Fibroblast of skin of left biceps (primary cell): ENCODE data around the gene GSTM5.
"Not testable (repeated sequence)": the region's sequence is repeated elsewhere in the genome, so short reads cannot be mapped to it uniquely, and the experiment has no call there.

Experiments
- DNase-seq, 2 experiments: peaks; one replicate each; pipeline ENCODE4 v3.0.0-alpha.2; 2013; ENCODE audit warnings: low read depth in 2 of 2

GSTM5 gene

DNA sequence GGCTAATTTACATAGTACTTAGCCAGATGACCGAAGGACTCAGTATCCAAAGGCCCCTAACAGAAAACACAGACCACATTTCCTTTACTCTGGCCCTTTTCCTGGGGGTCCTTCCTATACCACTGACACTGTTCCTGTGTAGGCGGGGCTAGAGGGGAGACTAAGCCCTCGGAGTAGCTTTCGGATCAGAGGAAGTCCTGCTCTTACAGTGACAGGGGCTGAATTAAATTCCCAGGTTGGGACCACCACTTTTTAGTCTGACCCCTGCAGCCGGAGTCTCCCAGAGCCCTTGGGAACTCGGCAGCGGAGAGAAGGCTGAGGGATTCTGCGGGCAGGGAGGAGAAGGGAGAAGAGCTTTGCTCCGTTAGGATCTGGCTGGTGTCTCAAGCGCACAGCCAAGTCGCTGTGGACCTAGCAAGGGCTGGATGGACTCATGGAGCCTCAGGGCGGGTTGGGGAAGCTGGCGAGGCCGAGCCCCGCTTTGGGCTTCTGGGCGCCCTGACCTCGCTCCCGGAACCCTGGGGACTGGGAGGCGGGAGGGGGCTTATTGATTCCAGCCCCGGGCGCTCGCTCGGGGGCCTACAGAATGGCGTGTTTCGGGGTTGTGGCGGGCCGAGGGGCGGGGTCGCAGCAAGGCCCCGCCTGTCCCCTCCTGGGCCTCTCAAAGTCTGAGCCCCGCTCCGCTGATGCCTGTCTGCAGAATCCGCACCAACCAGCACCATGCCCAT lies at the start of gene GSTM5:
Gene GSTM5 (plus strand): TSS at position 659 of the 728 bp plus-strand sequence. CDS start 62 bp downstream, at position 721.
- not testable (repeated sequence) for DNase-seq

DNA sequence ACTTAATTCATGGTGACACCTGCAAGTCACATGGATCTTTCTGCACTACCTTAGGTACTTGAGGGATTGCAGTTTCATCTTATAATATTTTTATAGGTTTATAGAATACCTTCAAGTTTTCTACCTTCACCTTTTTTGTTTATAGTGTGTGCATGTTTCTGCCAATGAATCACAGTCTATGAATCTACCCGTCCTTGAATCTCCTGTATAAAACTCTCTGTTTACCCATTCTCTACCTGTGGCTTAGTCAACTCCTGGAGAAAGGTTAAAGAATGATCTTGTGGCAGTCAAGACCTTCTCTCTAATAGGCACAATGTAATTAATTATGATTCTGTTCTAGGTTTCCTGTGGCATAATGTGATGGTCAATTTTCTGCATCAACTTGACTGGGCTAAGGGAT lies 47.4 kb upstream of the GSTM5 start:
- DNase-seq, result no peak

DNA sequence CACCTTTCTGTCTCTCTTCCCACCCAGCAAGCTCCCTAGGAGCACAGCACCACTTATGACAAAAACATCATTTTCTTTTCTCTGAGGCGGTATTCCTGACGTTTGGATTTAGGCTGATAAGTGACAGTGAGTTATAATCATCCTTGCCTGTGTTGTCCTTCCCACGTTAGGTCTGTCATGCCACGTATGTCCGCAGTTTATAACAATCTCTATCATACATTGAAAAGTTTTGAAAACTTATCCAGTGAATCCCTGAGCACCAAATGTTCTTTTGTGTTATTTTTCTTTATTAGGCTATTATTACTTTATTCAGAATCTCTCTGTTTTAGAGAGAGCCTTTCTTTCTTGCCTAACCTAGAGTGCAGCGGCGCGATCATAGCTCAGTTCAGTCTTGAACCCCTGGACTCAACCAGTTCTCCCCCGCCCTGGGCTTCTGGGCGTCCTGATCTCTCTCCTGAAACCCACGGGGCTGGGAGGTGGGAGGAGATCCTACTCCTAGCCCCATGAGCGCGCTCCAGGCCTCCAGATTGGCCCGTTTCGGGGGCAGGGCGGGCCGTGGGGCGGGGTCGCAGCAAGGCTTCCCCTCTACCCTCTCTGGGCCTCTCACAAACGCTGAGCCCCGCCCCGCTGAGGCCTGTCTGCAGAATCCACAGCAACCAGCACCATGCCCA lies 44.5 kb upstream of the GSTM5 start, which contains the start of gene GSTM2:
Gene GSTM2 (plus strand): TSS at position 606 of the 671 bp plus-strand sequence. CDS start 59 bp downstream, at position 665.
- DNase-seq, result peak; percentile 59 to 62

DNA sequence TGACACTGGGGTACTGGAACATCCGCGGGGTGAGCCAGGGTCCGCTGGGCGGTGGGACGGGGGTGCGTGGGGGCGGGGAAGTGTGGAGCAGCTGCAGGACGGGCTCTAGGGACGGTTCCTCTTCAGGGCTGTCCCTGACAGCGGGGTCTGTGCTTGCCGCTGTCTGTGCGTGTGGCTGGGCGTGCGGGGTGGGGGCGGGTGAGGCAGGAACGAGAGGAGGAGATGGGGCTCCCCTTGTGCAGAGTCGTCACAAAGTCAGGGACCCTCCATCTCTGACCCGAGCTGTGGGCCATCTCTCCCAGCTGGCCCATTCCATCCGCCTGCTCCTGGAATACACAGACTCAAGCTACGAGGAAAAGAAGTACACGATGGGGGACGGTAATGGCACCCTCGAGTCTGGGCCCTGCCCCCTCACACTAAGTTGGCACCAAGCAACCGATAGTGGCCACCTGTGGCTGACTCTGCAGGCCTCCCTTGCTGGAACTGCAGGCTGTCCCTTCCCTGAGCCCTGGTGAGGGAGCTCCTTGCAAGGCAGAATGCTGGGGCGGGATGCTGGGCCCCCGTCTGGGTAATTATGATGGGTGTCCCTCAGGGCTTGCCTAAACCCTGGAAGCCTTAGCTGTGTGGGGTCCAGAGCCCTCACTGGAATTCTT lies 43.8 kb upstream of the GSTM5 start:
- DNase-seq, result no peak

DNA sequence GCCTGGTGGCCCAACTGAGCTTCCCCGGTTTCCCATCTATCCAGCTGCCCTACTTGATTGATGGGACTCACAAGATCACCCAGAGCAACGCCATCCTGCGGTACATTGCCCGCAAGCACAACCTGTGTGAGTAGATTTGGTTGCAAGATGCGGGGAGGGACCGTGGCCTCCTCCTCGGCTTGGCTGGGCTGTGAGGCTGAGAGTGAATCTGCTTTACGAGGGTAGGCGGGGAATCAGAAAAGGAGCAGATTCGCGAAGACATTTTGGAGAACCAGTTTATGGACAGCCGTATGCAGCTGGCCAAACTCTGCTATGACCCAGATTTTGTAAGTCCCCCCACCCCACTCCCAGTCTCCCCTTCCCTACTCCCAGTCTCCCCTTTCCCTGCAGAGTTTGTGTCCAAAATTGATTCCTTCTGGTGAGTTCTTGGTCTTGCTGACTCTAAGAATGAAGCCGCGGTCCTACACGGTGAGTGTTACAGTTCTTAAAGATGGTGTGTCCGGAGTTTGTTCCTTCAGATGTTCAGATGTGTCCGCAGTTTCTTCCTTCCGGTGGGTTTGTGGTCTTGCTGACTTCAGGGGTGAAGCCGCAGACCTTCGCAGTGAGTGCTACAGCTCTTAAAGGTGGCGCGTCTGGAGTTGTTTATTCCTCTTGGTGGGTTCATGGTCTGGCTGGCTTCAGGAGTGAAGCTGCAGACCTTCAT lies 42.7 kb upstream of the GSTM5 start:
- DNase-seq, result no peak

DNA sequence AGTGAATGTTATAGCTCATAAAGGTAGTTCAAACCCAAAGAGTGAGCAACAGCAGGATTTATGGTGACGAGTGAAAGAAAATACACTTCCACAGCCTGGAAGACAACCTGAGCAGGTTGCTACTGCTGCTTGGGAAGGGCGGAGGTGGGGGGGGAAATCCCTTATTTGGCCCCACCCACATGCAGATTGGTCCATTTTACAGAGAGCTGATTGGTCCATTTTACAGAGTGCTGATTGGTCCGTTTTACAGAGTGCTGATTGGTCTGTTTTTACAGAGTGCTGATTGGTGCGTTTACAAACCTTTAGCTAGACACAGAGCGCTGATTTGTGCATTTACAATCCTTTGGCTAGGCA lies 42.1 kb upstream of the GSTM5 start:
- not testable (repeated sequence) for DNase-seq

DNA sequence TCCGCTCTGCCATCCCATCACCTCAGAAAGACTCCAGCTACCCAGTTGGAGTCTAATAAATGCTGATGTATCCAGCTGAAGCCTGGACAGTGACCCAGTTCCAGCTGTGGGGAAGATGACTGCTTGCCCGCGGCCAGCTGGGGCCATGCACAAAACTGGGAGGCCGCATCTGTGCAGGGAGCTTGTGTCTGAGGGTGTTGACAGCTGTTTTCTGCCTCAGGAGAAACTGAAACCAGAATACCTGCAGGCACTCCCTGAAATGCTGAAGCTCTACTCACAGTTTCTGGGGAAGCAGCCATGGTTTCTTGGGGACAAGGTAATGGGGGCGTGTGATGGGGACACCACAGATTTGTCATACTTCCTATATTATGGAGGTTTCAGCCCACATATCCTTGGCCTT lies 41.0 kb upstream of the GSTM5 start:
- no peak for DNase-seq

DNA sequence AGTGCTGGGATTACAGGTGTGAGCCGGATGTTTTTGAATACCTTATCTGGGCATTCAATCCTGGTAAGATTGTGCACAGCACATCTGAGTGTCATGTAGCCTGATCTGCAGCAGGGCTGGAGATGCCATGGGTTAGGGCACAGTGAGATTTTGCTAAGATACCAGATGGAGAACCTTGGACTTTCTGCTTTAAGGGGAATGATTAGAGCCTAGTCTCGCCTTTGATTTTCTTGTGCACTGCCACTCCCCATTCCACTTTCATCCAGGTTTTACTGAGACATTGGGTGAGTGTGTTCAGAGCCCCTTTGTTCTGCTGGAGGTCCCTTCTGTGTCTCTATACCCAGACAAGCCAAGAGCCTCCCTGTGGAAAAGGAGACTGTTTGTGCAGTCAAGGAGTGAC lies 38.2 kb upstream of the GSTM5 start:
- DNase-seq, result not testable (repeated sequence)

DNA sequence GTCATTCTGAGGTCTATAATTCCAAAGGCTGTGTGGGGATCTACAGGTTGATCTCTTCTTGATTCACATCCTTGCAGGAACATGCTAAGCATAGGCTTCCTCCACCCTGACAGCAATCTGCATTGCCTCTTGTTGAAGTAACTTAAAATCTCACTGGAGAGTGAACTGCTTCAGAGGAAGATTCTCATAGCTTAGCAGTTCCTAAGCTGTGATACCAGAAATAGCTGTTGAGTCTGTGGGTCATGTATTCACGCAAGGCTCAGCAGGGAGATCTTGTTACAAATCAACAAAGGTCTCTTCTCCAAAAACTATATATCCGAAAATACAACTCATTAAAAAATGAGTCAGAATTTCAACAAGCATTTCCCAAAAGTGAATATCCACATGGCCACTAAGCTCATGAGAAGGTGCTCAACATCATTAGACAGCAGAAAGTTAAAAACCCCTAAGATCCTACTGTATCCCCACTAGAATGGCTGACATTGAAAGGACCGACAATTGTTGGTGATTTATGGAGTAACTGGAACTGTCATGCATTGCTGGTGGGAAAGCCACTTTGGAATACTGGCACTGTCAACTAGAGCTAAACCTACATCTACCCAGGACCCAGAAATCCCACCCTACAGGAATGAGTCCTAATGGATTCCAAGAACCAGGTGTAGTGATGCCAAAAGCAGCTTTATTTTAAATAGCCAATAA lies 35.2 kb upstream of the GSTM5 start:
- not testable (repeated sequence) for DNase-seq

DNA sequence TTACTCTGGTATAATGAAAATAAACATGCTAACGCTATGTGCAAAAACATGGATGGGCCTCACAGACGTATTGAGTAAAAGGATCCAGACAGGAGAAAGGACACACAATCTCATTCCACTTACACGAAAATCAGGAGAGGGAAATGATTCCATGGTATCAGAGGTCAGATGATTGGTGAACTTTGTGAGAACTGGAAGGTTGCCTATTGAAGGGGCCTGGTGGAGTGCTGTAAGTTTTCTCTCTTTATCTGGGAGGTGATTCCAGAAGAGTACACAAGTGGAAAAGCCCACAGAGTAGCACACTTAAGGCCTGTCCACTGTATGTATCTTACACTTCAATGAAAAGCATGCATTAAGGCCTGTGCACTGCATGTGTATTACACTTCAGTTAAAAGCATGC lies 34.6 kb upstream of the GSTM5 start:
- no peak for DNase-seq

DNA sequence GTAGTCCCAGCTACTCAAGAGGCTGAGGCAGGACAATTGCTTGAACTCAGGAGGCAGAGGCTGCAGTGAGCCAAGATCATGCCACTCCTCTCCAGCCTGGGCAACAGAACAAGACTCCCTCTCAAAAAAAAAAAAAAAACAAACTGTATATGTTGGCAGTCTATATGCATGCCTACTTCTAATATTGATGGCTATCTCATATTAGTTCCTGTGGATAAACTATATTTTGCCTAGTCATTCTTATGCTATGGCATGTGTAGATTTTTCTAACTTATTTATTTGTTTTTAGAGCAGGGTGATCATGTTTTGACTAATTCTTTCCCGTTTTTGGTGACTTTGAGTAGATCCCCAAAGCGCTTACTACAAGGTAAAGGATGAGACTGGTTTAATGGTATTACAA lies 33.4 kb upstream of the GSTM5 start:
- not testable (repeated sequence) for DNase-seq

DNA sequence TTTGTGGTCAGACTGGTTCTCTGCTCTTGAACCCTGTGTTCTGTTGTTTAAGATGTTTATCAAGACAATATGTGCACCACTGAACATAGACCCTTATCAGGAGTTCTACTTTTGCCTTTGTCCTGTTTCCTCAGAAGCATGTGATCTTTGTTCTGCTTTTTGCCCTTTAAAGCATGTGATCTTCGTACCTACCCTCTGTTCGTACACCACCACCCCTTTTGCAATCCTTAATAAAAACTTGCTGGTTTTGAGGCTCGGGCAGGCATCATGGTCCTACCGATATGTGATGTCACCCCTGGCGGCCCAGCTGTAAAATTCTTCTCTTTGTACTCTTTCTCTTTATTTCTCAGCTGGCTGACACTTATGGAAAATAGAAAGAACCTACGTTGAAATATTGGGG lies 27.3 kb upstream of the GSTM5 start:
- DNase-seq, result not testable (repeated sequence)

DNA sequence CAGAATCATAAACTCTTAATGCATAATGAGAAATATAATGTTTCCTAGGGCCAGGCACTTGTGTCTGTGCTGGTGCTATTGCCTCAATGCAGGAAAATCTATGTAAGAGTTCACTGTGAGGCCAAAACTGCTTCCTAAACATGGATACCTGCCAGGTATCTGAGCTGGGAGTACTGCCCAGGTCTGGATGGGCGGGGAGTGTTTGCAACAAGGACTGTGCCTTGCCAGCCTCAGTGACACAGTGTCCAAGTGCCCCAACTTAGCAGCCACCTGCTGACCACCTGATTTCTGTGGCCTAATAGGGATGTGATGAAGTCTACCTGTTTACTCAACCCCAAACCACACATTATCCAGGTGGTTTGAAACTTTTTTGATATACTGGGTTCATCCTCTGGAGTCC lies 26.7 kb upstream of the GSTM5 start:
- not testable (repeated sequence) for DNase-seq

DNA sequence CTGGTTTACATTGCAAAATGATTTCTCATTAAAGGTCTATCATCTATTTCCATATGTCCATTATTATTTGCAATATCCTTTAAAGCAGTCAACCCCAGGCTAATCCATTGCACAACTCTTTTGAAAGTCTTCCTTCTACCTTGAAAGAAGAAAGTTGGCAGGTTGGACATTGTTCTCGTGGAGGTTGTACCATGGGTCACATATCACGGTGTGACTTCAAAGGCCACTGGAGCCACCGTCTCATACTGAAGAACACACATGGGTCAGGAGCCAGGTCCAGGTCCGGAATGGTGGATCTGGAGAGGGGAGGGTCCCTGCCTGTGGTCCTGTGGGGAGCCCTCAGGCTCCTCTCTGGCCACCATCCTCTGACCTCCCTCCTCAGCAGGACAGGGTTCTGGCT lies 26.2 kb upstream of the GSTM5 start:
- DNase-seq, result not testable (repeated sequence)

DNA sequence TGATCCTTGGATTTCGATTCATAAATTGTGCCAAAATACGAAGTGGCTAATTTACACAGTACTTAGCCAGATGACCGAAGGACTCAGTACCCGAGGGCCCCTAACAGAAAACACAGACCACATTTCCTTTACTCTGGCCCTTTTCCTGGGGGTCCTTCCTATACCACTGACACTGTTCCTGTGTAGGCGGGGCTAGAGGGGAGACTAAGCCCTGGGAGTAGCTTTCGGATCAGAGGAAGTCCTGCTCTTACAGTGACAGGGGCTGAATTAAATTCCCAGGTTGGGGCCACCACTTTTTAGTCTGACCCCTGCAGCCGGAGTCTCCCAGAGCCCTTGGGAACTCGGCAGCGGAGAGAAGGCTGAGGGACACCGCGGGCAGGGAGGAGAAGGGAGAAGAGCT lies 24.9 kb upstream of the GSTM5 start:
- not testable (repeated sequence) for DNase-seq

DNA sequence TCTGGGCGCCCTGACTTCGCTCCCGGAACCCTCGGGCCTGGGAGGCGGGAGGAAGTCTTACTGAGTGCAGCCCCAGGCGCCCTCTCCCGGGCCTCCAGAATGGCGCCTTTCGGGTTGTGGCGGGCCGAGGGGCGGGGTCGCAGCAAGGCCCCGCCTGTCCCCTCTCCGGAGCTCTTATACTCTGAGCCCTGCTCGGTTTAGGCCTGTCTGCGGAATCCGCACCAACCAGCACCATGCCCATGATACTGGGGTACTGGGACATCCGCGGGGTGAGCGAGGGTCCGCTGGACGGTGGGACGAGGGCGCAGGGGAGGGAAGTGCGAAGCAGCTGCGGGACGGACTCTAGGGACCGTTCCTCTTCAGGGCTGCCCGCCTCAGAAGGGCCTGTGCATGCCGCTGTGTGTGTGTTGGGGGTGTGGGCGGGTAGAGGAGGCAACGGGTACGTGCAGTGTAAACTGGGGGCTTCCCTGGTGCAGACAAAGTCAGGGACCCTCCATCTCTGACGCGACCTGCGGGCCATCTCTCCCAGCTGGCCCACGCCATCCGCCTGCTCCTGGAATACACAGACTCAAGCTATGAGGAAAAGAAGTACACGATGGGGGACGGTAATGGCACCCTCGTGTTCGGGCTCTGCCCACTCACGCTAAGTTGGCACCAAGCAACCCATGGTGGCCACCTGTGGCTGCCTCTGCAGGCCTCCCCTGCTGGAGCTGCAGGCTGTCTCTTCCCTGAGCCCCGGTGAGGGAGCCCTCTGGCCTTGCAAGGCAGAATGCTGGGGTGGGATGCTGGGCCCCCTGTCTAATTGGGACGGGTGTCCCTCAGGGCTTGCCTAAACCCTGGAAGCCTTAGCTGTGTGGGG lies 24.2 kb upstream of the GSTM5 start, which contains the start of gene GSTM1:
Gene GSTM1 (plus strand): TSS at position 177 of the 859 bp plus-strand sequence. CDS start 57 bp downstream, at position 234.
- peak; percentile 31 to 32 for DNase-seq

DNA sequence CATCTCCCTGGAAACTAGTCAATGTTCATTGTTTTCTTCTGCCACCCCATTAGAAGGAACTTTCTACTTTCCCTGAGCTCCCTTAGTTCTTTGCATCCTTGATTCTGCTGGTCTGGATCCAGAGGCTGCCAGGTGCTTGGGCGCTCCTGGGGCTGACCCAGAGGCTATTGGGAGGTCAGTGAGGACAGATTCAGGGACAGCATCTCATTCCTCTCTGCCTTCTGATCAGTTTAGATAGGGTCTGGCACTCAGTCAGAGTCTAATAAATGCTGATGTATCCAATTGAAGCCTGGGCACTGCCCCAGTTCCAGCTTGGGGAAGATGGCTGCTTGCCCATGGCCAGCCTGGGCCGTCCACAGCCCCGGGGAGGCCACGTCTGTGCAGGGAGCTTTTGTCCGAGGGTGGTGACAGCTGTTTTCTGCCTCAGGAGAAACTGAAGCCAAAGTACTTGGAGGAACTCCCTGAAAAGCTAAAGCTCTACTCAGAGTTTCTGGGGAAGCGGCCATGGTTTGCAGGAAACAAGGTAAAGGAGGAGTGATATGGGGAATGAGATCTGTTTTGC lies 22.1 kb upstream of the GSTM5 start:
- DNase-seq, result no peak

DNA sequence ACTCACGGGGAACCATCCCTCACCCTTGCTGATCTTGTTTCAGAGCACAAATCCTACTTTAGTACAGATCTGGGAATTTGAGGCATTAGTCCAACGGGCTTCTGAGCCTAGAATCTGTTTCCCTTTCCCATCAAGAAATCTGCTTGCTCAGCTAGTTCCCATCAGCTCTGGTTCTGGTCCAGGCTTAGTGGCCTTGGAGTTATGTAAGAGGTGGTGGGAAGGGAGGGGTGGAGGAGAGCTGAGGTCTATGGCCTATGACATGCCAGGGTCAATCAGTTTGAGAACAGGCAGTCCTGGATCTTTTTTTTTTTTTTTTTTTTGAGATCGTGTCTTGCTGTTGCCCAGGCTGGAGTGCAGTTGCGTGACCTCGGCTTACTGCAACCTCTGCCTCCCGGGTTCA lies 20.3 kb upstream of the GSTM5 start:
- DNase-seq, result no peak

DNA sequence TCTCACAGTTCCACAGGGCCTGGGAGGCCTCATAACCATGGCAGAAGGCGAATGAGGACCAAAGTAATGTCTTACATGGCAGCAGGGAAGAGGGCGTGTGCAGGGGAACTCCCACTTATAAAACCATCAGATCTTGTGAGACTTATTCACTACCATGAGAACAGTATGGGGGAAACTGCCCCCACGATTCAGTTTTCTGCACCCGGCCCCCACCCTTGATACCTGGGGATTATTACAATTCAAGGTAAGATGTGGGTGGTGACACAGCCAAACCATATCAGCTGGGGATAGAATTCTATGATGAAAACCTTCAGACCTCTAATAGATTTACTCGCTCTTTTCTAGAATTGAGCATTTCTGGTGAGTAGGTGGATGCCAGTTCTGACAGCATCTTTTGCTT lies 17.7 kb upstream of the GSTM5 start:
- not testable (repeated sequence) for DNase-seq

DNA sequence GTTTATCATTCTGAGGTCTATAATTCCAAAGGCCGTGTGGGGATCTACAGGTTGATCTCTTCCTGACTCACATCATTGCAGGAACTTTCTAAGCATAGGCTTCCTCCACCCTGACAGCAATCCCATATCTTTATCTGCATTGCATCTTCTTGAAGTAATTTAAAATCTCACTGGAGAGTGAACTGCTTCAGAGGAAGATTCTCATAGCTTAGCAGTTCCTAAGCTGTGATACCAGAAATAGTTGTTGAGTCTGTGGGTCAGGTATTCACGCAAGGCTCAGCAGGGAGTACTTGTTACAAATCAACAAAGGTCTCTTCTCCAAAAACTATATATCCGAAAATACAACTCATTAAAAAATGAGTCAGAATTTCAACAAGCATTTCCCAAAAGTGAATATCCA lies 16.9 kb upstream of the GSTM5 start:
- DNase-seq, result not testable (repeated sequence)
